ENCODE measurements around the gene STK33.

The STK33 gene

DNA sequence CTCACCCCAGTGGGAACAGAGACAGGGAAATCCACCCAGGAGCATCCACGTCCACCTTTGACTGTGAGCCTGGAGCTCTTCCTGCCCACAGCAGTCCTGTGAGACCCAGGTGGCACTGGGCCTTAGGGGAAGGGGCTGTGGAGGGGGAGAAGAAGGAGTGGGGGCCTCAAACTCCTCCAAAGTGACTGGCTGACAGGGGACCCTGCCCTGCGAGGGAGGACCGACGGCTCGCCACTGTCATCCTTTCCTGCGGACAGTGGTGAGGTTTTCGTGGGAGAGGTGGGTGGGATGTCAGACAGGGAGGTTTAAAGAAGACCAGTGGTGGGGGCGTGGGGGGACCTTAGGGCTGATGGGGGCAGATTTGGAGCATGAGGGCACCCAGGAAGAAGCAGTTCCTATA is 237.8 kb downstream of the STK33 start:
- no peak for DNase-seq (ENCODE audit: low read depth in 2 of 2)

GRCh38 chr11:8355416-8355742 is 238.6 kb downstream of the STK33 start:
- no peak for DNase-seq (ENCODE audit: low read depth in 2 of 2)

- no peak for DNase-seq (ENCODE audit: low read depth in 2 of 2)
Observed at GRCh38 chr11:8354622-8355415, 239.2 kb downstream of the STK33 start.

DNA sequence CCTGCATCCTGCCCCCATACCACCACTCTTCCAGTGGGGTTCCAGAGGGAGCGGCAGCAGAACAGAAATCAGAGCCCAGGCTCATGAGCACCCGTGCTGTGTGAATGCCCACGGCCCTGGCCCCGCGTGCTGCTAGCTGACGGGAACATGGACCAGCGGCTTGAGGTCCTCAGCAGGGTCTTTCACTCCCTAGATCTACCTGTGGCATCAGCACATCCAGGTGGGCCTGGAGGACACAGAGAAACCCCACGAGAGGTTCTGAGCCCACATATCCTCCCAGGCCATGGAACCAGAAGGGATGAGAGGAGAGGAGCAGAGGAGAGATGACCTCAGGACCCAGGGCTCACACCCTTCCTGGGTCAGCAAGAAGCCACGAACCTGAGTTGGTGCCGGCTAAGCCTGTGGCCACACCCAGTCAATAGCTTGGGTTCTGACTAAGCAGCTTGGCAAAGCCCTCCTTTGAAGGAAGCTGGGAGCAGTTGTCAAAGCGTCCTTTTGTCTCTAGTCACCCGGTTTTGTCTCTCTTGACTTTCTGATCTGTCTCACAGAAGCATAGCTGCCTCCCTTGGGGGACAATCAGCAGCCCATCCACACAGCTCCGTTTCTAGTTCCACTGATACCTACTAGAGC is 241.0 kb downstream of the STK33 start:
- no peak for DNase-seq (ENCODE audit: low read depth in 2 of 2)

GRCh38 chr11:8352103-8352875 is 241.7 kb downstream of the STK33 start:
- no peak for DNase-seq (ENCODE audit: low read depth in 2 of 2)

GRCh38 chr11:8351223-8351622 is 242.8 kb downstream of the STK33 start:
- DNase-seq (ENCODE audit: low read depth in 2 of 2), result no peak

DNA sequence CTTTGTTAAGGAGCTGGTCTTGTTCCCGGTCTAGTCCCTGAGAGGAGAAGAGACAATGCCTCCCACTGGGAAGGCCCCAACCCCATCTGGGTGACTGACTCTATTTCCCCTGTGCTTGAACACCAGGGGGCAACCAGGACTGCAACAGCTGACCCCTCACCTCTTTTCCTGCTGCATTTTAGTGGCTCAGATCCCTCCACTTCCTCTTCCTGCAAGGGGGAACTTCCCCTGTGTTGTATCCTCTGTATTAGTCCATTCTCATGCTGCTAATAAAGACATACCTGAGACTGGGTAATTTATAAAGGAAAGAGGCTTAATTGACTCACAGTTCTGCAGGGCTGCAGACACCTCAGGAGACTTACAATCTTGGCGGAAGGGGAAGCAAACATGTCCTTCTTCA is 246.1 kb downstream of the STK33 start:
- no peak for DNase-seq (ENCODE audit: low read depth in 2 of 2)

- DNase-seq (ENCODE audit: low read depth in 2 of 2), result no peak
Observed at GRCh38 chr11:8346157-8346755, 247.8 kb downstream of the STK33 start.

DNA sequence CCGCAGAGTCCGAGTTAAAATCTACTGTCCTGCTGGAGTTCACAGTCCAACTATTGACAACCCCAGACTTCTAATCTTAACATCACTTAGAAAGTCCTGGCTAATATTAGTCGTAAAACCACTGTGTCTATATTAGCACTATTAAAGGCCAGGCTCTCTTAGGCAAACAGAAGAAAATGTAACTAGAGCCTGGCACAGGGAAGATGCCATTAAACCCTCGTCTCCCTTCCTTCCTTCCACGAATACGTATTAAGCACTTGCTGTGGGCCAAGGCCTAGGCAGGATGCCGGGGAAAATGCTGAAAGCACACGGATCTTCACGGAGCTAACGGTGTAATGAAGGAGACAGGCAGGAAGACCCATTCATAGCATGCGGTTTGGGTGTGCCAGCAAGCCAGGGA is 248.8 kb downstream of the STK33 start:
- no peak for DNase-seq (ENCODE audit: low read depth in 2 of 2)

GRCh38 chr11:8344346-8344745 is 249.7 kb downstream of the STK33 start:
- DNase-seq (ENCODE audit: low read depth in 2 of 2), result no peak

DNA sequence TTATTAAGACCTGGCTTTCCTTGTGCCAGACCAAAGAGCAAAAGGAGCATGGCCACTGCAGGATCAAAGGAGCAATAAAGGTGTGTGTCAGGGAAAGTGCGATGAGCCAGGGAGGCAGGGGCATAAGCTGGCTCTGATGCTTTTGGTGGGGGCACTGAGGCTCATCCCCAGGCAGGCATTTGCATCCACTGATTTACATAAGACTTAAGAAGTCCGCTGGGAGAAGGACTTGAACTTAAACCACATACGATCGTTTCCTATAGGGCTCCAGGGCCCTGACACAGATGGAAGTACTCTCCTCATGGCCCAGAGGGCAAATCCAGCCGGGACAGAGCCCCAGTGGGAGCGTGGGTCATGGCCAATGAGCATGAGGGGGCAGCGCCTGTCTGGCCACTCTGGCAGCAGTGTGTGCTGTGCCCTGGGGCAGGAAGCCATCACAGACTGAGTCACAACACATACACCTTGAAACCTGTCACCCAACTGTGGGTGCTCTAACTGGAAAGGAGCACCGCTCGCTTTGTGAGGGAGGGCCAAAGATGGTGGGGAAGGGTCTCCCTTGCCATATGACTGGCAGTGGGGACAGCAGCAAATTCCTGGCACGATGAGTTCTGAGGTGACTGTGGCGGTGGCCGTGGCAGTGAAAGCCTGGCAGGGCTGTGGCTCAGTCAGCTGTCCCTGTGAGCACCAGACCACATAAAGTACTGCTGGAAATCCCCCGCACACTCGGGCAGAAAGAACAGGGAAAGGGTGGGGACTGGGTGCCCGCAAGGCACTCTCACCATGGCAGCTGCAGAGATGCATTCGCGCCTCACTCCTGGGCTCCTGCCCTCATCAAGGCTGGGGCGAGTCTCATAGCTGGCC is 251.0 kb downstream of the STK33 start:
- DNase-seq (ENCODE audit: low read depth in 2 of 2), result no peak

DNA sequence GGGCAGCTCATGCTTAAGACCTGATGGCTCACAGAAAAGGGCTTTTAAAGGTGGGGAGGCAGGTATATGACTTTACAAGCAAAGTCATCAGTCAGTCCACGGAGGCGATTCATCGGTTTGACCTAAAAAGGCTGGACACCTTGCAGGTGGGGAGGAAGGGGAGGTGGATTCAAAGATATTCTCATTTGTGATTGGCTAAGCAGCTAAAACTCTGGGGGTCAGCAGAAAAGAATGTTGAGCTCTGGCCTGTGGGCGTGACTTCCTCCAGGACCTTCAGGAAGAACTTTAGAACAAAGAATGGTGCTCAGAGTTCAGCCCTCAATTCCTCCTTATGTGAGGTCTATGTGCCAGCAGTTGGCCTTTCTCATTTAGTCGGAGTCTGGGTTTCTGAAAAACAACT is 252.0 kb downstream of the STK33 start:
- DNase-seq (ENCODE audit: low read depth in 2 of 2), result no peak
